Activated CD4-positive, CD25-positive, alpha-beta regulatory T cell (primary cell): ENCODE data around the gene SMAD2.
"Not testable (repeated sequence)": the region's sequence is repeated elsewhere in the genome, so short reads cannot be mapped to it uniquely, and the experiment has no call there.

Source experiments
- DNase-seq, 4 experiments: peaks; one replicate each; lab custom pipeline; 2025; lab: John Stamatoyannopoulos, UW

SMAD2 gene

GRCh38 chr18:47930199-47930930 lies at the start of gene SMAD2:
Gene SMAD2, minus strand, starts transcription at chr18:47930659. Its CDS starts 33,903 bp downstream, at chr18:47896756.
- peak; percentile 54 to 90 (median 74) for DNase-seq

GRCh38 chr18:47979611-47980200 lies 49.2 kb upstream of the SMAD2 start:
- DNase-seq: no peak

- no peak for DNase-seq
These were observed 48.1 kb upstream of the SMAD2 start for GRCh38 chr18:47978603-47979002.

GRCh38 chr18:47978141-47978540 lies 47.7 kb upstream of the SMAD2 start:
- no peak for DNase-seq

- DNase-seq: no peak
These were observed 45.2 kb upstream of the SMAD2 start for GRCh38 chr18:47975701-47976100.

- no peak for DNase-seq
These were observed 44.6 kb upstream of the SMAD2 start for GRCh38 chr18:47975105-47975504.

- DNase-seq: no peak
These were observed 40.4 kb upstream of the SMAD2 start for GRCh38 chr18:47970664-47971531.

GRCh38 chr18:47969816-47970215 lies 39.4 kb upstream of the SMAD2 start:
- no peak for DNase-seq

- DNase-seq: no peak
These were observed 38.3 kb upstream of the SMAD2 start for GRCh38 chr18:47968721-47969120.

- DNase-seq: no peak
These were observed 37.7 kb upstream of the SMAD2 start for GRCh38 chr18:47968006-47968676.

GRCh38 chr18:47964053-47964452 lies 33.6 kb upstream of the SMAD2 start:
- DNase-seq: no peak

GRCh38 chr18:47961003-47961402 lies 30.5 kb upstream of the SMAD2 start:
- DNase-seq: not testable (repeated sequence)

GRCh38 chr18:47953471-47953931 lies 23.0 kb upstream of the SMAD2 start:
- no peak for DNase-seq

GRCh38 chr18:47950511-47950910 lies 20.1 kb upstream of the SMAD2 start:
- DNase-seq: no peak

- no peak for DNase-seq
These were observed 18.7 kb upstream of the SMAD2 start for GRCh38 chr18:47949202-47949601.

GRCh38 chr18:47946889-47947288 lies 16.4 kb upstream of the SMAD2 start:
- DNase-seq: no peak

GRCh38 chr18:47944972-47945852 lies 14.8 kb upstream of the SMAD2 start:
- no peak for DNase-seq

GRCh38 chr18:47936952-47937351 lies 6.5 kb upstream of the SMAD2 start:
- no peak for DNase-seq

GRCh38 chr18:47935321-47936055 lies 5.0 kb upstream of the SMAD2 start:
- no peak for DNase-seq

- DNase-seq: no peak
These were observed 2.1 kb upstream of the SMAD2 start for GRCh38 chr18:47932603-47933002.
